GM19025 (cell line): ENCODE results near the gene PLCD1.

Experiments used
- ATAC-seq: cut with Tn5 transposase; IDR thresholded peaks from one replicate; pipeline ENCODE4 v1.9.1; 2021; ENCODE audit warnings: mild to moderate bottlenecking, low read depth, moderate library complexity; ENCODE audit not compliant: unreplicated experiment

The PLCD1 gene

GRCh38 chr3:38001456-38002081 lies 27.9 kb downstream of the PLCD1 start:
- no peak for ATAC-seq

GRCh38 chr3:38000965-38001455 lies 28.4 kb downstream of the PLCD1 start:
- no peak for ATAC-seq

DNA sequence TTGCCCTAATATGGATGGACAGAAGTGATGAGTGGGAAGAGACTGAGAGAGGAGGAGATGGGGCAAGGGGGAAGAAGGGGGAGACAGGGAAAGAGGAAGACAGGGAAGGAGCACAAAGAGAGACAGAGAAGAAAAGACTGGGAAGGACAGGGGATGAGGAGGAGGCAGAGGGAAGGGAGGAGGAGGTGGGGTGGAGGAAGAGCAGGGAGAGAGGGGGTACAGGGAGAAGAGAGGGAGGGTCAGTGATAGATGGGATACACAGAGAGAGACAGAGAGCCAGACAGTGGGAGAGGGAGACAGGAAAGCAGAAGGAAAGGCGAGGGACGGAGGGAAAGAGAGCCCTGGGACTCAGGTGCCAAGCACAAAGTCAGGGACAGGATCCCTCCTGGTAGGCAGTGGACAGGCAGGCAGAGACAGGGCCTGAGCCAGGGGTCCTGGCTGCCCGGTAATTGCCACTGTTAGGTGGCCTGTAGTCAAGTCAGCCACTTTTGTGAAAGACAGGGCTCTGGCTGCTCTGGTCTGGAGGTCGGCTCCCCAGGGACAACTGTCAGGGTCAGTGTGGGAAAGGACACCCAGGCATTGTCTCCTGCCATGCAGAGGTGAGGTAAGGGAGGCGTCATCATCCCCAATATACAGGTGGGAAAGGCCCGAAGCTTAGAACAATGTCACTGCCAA lies 29.1 kb downstream of the PLCD1 start:
- ATAC-seq = no peak

DNA sequence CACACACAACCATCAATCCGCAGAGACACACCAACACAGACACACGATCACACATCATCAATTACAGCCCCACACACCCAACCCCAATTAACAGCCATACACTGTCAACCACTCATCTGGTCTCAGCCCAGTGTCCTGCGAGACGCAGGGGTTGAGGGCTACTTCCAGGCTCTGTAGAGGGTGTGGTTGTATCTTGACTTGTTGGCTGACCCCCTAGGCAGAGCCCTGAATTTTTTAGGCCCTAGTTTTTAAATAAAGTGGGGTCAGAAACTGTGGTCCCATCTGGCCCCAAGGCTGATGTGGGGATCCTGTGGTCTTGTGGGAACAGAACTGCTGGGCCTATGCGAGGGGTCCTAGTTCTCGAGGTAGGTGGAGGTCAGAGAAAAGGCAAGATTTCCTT lies 29.6 kb downstream of the PLCD1 start:
- ATAC-seq = no peak

DNA sequence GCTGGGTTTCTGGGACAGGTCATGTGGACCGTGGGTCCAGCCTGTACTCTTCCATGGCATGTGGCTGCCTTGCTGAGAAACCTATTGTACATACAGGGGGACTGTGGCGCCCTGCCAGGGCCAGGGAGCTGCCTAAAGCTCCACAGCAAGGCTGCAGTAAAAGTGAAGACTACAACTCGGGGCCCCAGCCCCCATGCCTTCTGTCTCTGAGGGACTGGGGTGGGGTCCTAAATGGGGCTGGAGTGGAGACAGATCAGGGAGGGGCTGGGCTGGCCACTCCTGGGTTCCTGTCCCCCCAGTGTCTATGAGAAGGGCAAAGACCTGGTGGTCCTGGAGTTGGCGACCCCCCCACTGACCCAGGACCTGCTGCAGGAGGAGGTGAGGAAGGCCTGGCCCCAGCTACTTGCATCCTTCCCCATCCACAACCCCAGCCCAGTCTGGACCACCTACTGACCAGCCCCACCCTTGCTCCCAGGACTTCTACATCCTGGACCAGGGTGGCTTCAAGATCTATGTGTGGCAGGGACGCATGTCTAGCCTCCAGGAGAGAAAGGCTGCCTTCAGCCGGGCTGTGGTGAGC lies 31.6 kb downstream of the PLCD1 start:
- ATAC-seq = no peak

DNA sequence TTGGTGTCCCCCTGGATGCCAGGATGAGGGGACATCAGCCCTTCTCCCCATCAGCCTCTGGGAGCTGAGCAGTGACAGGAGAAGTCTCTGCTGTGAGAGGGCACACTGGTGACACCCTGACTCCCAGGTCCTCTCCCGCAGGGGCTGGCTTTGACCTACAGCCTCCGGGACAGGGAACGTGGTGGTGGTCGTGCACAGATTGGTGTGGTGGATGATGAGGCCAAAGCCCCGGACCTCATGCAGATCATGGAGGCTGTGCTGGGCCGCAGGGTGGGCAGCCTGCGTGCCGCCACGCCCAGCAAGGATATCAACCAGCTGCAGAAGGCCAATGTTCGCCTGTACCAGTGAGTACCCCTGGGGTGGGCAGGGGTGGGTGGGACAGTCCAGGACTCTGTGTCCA lies 32.1 kb downstream of the PLCD1 start:
- ATAC-seq = no peak

- peak; percentile 37 for ATAC-seq
Observed at GRCh38 chr3:37996785-37997301, 32.6 kb downstream of the PLCD1 start.

- ATAC-seq = no peak
Observed at GRCh38 chr3:37995652-37996641, 33.5 kb downstream of the PLCD1 start.

GRCh38 chr3:37994639-37994972 lies 34.8 kb downstream of the PLCD1 start:
- no peak for ATAC-seq

- peak; percentile 56 for ATAC-seq
Observed at GRCh38 chr3:37993820-37994638, 35.4 kb downstream of the PLCD1 start.

DNA sequence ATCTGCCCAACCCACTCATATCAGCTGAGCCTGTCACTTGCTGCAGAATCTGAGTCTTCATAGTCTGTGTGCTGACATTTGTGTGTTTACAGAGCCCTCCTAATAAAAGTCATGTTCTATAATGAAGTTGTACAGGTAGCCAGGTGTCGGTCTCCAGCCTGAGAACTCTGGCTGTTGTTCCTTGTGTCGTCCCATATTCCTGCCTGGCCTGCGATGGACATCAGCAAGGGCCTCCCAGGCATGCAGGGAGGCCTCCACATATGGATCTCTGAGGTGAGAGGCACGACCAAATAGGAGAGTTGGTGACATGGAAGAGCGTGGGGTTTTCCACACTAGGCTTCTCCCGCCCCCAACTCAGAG lies 36.0 kb downstream of the PLCD1 start:
- ATAC-seq = no peak

- no peak for ATAC-seq
Observed at GRCh38 chr3:37993067-37993455, 36.4 kb downstream of the PLCD1 start.

- no peak for ATAC-seq
Observed at GRCh38 chr3:37992271-37993066, 37.0 kb downstream of the PLCD1 start.

- no peak for ATAC-seq
Observed at GRCh38 chr3:37991823-37992222, 37.6 kb downstream of the PLCD1 start.

- ATAC-seq = no peak
Observed at GRCh38 chr3:37991109-37991508, 38.3 kb downstream of the PLCD1 start.

DNA sequence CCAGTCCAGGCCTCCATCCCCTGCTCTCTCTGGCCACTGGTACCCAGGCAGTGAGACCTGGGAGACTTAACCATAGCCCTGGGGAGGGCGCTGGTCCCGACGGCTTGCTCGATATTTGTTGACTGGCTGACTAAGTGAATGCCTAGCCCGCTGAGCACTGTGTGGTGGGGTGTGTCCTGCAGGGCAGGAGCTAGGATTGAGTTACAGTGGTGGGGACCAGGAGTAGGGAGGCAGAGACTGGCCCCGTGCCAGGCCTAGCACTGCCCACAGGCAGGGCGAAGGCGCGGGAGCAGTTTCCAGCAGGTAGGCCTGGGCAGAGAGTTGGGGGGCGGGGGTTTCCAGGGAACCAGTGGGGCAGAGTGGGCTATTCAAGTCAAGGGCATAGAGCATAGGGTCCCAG lies 38.9 kb downstream of the PLCD1 start, which contains the start of gene VILL:
TSS of gene VILL (plus strand) at position 260 of the 400 bp plus-strand sequence. CDS start 2,887 bp downstream, outside the sequence.
- no peak for ATAC-seq

GRCh38 chr3:37989821-37990480 lies 39.5 kb downstream of the PLCD1 start:
- ATAC-seq = no peak

GRCh38 chr3:37988931-37989525 lies 40.4 kb downstream of the PLCD1 start:
- no peak for ATAC-seq
